Activated naive CD8-positive, alpha-beta T cell treated with anti-CD3 and anti-CD28 coated beads, Interleukin-2, amount 50 U/mL, for 24 hours (primary cell): ENCODE results near the gene MOB2.

Source experiments
- ATAC-seq: fragments of 150-1000 bp; cut with Tn5 transposase; one replicate; pipeline ENCODE4 v1.10.0; 2021
- DNase-seq: peaks from one replicate; pipeline ENCODE4 v3.0.0; 2021
- H3K27ac Mint-ChIP-seq: one replicate; pipeline ENCODE4 v1.8.0; 2021; ENCODE audit warnings: mild to moderate bottlenecking, mixed read lengths
- H3K27me3 Mint-ChIP-seq: one replicate; pipeline ENCODE4 v1.8.0; 2021; ENCODE audit warnings: mixed read lengths
- H3K36me3 Mint-ChIP-seq: one replicate; pipeline ENCODE4 v1.8.0; 2021; ENCODE audit warnings: low read depth, mixed read lengths
- H3K4me1 Mint-ChIP-seq: one replicate; pipeline ENCODE4 v1.8.0; 2021; ENCODE audit warnings: mixed read lengths
- H3K4me3 Mint-ChIP-seq: one replicate; pipeline ENCODE4 v1.8.0; 2021; ENCODE audit warnings: mild to moderate bottlenecking, moderate library complexity, mixed read lengths
- H3K9me3 Mint-ChIP-seq: one replicate; pipeline ENCODE4 v1.8.0; 2021; ENCODE audit warnings: mixed read lengths

Gene MOB2, protein sequence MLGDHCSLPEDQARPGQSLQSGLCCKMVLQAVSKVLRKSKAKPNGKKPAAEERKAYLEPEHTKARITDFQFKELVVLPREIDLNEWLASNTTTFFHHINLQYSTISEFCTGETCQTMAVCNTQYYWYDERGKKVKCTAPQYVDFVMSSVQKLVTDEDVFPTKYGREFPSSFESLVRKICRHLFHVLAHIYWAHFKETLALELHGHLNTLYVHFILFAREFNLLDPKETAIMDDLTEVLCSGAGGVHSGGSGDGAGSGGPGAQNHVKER

DNA sequence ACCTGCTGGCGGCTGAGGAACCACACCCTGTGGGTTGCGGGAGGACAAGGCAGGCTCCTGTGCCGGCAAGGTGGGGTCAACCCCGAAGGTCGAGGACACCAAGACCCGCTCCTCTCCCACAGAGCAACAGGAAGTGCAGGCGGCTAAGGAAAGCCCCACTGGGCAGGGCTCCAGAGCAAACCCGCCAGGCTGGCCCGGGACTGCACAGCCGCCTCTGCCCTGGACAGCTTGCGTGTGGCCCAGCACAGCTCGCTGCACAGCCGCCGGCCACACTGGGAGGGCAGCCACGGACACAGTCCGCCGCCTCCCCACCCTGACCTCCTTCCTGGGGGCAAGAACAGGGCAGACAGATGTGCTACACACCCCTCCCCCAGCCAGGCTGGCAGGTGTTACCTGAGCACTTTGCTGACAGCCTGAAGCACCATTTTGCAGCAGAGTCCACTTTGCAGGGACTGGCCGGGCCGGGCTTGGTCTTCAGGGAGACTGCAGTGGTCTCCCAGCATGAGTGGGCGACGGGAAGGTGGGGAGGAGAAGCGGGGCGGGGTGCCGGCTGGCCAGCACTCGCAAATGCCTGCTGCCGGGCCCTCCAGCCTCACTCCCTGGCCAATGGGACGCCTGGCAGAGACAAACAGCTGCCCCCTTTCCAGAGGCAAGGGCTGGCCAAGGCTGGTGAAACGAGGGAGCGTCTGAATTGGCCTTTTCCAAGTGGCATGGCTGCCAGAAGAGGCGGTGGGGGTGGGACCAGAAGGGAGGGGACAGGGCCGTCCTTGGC lies at the start of gene MOB2:
MOB2 (minus strand) TSS at position 726 of the 772 bp plus-strand sequence; CDS start at position 503, 223 bp downstream.
- Mint-ChIP-seq H3K9me3 (no peaks in the 10 kb centered on the region), H3K4me3 (no peak within 1 kb of the TSS), H3K27ac (no peak within 1 kb of the TSS), H3K27me3 (no peaks in the 10 kb centered on the region), H3K36me3 (no peaks in the 10 kb centered on the region), H3K4me1 (peaks cover 19% of the 10 kb centered on the region)
- DNase-seq (no peak), ATAC-seq (no peak)

DNA sequence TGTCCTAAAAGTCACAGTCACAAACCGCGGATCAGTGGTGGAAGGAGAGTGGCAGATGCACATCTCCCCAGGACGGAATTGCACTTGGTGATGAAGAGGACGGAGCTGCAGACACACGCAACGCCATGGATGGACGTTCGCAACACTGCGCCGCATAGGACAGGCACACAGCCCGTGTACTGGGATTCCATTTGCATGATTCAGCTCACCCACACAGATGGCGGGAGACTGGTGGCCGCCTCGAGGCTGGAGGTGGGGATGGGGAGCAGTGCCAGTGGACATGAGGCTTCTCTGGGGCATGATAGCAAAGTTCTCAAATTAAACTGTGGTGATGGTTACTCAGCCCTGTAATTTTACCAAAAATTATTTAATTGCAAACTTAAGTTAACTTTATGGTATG lies 48.1 kb upstream of the MOB2 start:
- Mint-ChIP-seq H3K27me3 (no peaks in the 10 kb centered on the region), H3K36me3 (no peaks in the 10 kb centered on the region)
- no peak for ATAC-seq

DNA sequence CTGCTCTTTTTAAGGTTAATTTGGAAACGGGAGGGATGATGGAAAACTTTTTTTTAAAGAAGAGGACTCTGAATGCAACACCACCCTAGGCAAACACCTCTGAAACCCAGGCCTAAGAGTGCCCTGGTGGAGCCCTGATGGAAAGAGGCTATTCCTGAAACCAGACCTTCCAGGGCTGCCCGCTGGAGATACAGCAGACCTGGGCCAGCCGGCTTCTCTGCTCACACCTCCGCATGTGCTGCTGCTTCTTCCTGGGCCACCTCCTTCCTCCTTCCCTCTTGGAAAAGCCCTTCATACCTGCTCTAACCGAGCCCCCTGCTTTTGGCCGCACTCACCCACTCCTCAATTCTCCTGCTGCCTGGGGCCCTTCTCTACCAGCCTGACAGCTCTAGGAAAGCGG lies 47.6 kb upstream of the MOB2 start:
- Mint-ChIP-seq H3K4me3 (no peak overlapping the region), H3K27me3 (no peaks in the 10 kb centered on the region), H3K27ac (no peak overlapping the region), H3K9me3 (no peaks in the 10 kb centered on the region), H3K36me3 (no peaks in the 10 kb centered on the region), H3K4me1 (peaks cover 16% of the 10 kb centered on the region)
- ATAC-seq (no peak), DNase-seq (no peak)

More for the DNA sequence above, 48.1 kb upstream of the MOB2 start:
- no peak for DNase-seq
- peaks cover 16% of the 10 kb centered on the region for H3K4me1 Mint-ChIP-seq
- no peak overlapping the region for H3K4me3 Mint-ChIP-seq
- H3K27ac Mint-ChIP-seq = no peak overlapping the region
- H3K9me3 Mint-ChIP-seq = no peaks in the 10 kb centered on the region

DNA sequence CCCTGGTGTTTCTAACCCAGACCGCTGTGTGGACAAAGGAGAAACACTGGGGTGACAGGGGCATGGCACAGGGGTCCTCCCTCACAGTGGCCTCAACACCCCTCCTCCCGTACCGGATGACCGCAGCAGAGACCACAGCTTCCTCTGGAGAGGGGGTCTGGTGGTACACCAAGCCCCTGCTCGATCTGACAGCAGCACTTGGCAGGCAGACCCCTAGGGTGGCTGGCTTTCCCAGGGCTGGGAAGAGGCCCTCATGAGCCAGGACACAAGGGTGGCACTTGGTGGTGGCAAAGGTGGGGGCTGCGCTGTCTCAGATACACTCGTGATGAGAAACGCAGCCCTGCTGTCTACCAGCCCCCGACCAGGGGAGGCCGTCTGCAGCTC lies 46.8 kb upstream of the MOB2 start:
- Mint-ChIP-seq H3K27me3 (no peaks in the 10 kb centered on the region), H3K9me3 (no peaks in the 10 kb centered on the region), H3K4me3 (no peak overlapping the region), H3K4me1 (peaks cover 16% of the 10 kb centered on the region), H3K36me3 (no peaks in the 10 kb centered on the region), H3K27ac (no peak overlapping the region)
- DNase-seq (no peak), ATAC-seq (no peak)

DNA sequence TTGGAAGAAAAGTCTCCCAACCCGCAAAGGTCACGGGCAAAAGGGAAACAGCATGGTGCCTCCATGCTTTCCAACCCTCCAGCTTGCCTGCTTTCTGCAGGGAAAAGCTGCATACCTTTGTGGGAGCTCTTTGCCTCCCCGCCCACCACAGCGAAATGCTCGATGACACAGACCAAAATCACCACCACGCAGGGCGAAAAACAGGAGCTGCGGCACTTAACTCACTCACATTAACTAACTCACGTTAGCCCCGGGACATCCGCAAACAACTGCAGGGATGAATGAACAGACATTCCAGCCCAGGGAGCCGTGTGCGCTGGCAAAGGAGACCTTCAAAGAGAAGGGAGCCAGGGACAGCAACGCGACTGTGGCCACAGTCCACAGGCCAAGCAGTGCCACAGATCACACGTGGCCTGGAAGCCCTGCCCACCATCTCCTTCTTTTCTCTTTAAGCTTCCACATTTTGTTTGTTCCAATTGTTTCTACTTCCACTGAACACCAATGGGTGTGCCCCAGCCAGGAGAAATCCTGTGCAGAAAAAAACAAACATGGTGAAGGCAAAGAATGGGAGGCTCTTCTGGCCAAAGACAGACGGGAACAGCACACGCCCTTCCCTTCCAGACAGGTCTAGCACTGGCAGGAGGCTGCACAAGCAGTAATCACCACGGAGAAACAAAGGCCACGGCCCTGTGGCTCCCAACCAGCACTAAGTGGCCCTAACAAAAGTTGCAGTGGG lies 46.2 kb upstream of the MOB2 start:
- peaks cover 16% of the 10 kb centered on the region for H3K4me1 Mint-ChIP-seq
- ATAC-seq = no peak

DNA sequence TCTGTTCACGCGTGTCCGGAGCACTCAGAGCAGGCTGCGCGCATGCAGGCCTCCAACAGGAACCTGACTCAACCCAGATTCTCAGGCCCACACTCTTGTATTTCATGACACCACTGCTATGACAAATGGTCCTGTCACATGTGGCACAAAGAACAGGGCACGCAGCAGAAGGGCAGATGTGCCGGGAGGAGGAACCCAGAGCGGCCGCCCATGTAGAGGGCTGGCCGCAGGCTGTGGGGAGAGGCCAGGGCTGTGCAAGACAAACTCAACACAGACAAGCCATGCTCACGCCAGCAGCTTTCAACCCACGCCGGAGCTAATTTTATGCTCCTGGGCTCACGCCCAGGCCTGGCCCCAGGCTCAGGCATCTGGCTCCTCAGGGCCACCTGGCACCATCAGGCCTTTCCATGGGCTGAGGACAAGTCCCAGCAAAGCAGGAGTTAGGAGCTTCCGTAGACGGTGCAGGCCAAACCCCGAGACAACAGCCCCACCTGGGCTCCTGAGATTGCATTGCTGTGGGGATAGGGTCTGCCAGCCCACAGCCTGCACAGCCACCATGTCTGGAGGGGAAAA lies 45.5 kb upstream of the MOB2 start:
- H3K27ac Mint-ChIP-seq = no peak overlapping the region
- H3K9me3 Mint-ChIP-seq = no peaks in the 10 kb centered on the region
- H3K4me1 Mint-ChIP-seq = peaks cover 14% of the 10 kb centered on the region
- H3K27me3 Mint-ChIP-seq = no peaks in the 10 kb centered on the region
- no peaks in the 10 kb centered on the region for H3K36me3 Mint-ChIP-seq
- H3K4me3 Mint-ChIP-seq = no peak overlapping the region
- DNase-seq (no peak), ATAC-seq (no peak)

More for the DNA sequence above, 46.2 kb upstream of the MOB2 start:
- DNase-seq = no peak
- Mint-ChIP-seq H3K36me3 (no peaks in the 10 kb centered on the region), H3K27me3 (no peaks in the 10 kb centered on the region), H3K4me3 (no peak overlapping the region), H3K9me3 (no peaks in the 10 kb centered on the region), H3K27ac (no peak overlapping the region)

DNA sequence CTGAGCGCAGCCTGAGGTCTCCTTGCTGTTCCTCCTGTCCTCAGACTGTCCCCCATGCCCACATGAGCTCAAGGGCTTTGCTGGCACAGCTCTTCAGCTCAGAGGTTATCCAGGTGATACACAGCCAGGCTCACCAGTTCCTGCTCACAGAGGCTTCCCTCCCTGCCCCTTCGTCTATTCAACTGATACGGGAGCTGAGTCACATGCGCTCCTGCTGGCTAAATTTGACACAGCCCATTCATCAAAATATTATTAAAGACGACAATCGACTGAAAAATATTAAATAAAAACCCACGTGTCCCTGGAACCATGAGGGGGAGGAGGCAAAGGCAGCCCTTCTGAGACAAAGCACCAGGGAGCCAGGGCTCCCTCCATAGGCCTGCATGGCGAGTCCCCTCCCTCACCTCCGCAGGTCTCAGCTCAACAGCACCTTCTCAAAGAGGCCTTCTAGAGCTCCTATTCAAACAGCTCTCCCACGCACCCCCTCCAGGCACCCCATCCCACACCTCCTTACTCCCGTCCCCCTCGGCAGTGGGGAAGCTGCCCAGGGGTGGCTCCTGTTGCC lies 45.0 kb upstream of the MOB2 start:
- no peak overlapping the region for H3K4me3 Mint-ChIP-seq
- H3K36me3 Mint-ChIP-seq = no peaks in the 10 kb centered on the region
- no peak for ATAC-seq
- no peak overlapping the region for H3K27ac Mint-ChIP-seq
- no peak for DNase-seq
- peaks cover 11% of the 10 kb centered on the region for H3K4me1 Mint-ChIP-seq
- H3K27me3 Mint-ChIP-seq = no peaks in the 10 kb centered on the region
- H3K9me3 Mint-ChIP-seq = no peaks in the 10 kb centered on the region

DNA sequence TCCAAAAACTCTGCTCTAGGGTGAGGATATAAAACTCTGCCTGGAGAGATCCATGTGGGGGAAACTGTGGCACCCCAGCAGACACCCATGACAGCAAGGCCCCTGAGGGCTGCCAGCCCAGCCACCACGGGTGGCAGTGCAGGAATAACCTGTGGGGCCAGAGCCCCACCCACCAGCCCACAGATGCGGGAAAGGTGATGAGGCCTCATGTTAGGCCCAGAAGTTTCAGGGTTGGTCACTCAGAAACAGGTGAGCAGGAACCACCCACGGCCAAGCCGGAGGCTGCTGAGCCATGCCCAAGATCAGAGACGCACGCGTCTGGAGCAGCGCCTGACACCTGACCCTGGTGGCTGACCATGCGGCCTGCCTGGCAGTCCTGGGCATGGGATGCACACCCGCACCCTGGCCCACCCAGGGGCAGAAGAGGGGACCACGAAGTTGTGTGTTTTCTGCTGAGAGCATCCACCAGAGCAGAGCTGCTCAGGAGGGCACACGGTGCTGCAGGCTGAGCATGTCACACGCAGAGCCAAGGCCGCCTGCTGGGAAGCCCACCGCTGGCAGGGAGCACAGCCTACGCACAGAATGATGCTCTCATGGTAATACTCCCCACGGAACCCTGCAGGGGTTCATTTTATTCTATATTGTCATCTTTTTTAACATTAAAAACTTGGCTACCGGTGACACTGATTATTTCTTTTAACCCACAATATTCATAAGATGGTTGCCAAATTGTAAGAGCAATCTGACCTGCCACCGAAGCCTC lies 44.3 kb upstream of the MOB2 start:
- Mint-ChIP-seq H3K4me3 (no peak overlapping the region), H3K9me3 (no peaks in the 10 kb centered on the region), H3K27me3 (no peaks in the 10 kb centered on the region), H3K36me3 (no peaks in the 10 kb centered on the region), H3K27ac (no peak overlapping the region), H3K4me1 (peaks cover 11% of the 10 kb centered on the region)
- peak; percentile 16 for ATAC-seq
- DNase-seq = no peak

DNA sequence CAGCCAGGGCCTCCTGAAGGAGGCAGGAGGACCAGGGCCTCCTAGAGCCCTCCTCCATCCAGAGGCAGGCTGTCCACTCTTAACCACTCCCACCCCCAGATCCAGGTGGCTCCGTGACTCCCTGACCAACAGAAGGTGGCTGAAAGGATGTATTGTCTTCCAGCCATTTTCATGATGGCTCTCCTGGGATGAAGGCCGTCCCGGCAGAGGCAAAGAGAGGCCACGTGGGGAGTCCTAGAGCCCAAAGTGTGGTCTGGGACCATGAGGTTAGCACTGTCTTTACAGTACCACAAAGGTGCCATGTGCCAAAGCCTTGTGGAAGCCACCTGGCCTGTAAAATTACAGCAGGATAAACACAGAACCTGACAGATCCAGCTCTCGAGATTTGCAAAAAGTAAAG lies 43.2 kb upstream of the MOB2 start:
- Mint-ChIP-seq H3K9me3 (no peaks in the 10 kb centered on the region), H3K4me3 (no peak overlapping the region), H3K27ac (no peak overlapping the region), H3K4me1 (peaks cover 11% of the 10 kb centered on the region), H3K27me3 (no peaks in the 10 kb centered on the region), H3K36me3 (no peaks in the 10 kb centered on the region)
- DNase-seq = no peak
- ATAC-seq = no peak

DNA sequence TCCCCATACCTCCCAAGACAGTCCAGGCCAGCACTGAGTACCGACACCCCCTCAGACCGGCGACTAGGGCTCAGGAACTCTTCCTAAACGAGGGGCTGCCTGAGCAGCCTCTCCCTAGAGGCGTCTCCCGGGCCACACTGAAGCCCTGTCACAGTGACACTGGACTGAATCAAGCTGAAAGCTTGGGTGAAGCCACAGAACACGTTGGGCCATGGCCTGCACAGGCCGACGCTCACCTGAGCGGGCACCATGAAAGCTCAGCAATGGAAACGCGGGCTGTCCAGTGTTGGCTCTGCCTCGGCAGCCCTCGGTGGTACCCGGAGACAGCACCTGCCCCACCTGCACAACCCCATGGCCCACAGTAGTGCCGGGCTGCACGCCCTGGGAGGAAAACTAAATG lies 42.7 kb upstream of the MOB2 start:
- H3K36me3 Mint-ChIP-seq = no peaks in the 10 kb centered on the region
- H3K9me3 Mint-ChIP-seq = no peaks in the 10 kb centered on the region
- no peak overlapping the region for H3K4me3 Mint-ChIP-seq
- H3K27ac Mint-ChIP-seq = peak overlapping the region; percentile 8
- H3K4me1 Mint-ChIP-seq = peaks cover 11% of the 10 kb centered on the region
- ATAC-seq = no peak
- H3K27me3 Mint-ChIP-seq = no peaks in the 10 kb centered on the region
- no peak for DNase-seq

DNA sequence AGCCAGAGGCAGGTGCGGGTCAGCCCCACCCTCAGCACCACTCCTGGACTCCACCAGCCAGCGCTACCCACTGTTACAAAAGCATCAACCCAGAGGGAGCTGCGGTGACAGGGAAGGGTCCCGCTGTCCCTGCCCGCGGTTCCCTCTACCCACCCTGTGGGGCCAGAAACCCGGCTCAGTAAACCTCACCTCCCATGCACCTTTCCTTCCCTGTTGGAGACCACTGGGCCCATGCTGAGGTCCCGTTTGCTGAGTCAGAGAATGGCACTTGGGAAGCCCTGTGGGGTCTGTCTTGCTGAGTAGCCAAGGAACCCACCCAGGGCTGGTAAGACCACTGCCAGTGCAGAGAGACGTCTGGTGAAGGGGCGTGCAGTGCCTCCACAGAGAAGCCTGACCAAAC lies 42.1 kb upstream of the MOB2 start:
- no peaks in the 10 kb centered on the region for H3K36me3 Mint-ChIP-seq
- no peak for DNase-seq
- peaks cover 15% of the 10 kb centered on the region for H3K4me1 Mint-ChIP-seq
- H3K9me3 Mint-ChIP-seq = no peaks in the 10 kb centered on the region
- no peak overlapping the region for H3K4me3 Mint-ChIP-seq
- no peaks in the 10 kb centered on the region for H3K27me3 Mint-ChIP-seq
- H3K27ac Mint-ChIP-seq = peak overlapping the region; percentile 8
- ATAC-seq = no peak

DNA sequence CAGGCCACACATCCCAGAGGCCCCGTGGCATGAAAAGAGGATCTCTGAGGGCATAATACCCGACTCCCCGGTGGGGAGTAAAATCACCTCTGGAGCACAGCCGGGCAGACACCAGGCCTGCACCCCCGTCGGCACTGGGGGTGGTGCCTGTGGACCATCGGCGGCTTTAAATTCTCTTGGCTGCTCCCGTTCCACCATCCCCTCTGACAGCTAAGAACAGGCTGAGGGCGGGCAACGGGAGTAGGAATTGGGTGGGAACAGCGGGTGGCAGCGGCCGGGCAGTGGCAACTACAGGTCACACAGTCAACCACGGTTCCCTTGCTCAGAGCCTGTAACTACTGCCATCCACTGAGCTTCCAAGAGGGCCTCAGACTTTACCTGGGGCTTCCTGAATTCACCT lies 40.2 kb upstream of the MOB2 start:
- Mint-ChIP-seq H3K4me1 (peaks cover 22% of the 10 kb centered on the region), H3K9me3 (no peaks in the 10 kb centered on the region), H3K27ac (no peak overlapping the region), H3K36me3 (no peaks in the 10 kb centered on the region), H3K4me3 (no peak overlapping the region), H3K27me3 (no peaks in the 10 kb centered on the region)
- no peak for DNase-seq
- no peak for ATAC-seq

DNA sequence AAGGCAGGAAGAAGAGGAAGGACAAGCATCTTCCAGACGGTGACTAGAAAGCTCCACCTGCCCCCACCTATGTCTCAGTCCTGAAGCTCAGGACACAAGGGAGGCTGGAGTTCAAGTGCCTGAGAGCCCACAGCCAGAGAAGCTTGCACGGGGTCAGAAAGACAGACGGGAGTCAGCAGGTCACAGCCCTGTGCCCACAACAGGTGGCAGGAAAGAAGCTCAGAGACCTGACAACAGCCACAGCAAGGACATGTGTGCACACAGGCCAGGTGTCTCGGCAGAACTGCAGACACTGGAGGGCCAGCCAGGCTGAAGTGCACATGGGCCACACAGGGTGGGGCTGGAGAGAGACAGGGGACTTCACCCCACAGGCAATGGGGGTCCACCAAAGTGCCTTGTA lies 37.2 kb upstream of the MOB2 start:
- H3K27ac Mint-ChIP-seq = no peak overlapping the region
- peaks cover 20% of the 10 kb centered on the region for H3K4me1 Mint-ChIP-seq
- no peaks in the 10 kb centered on the region for H3K27me3 Mint-ChIP-seq
- ATAC-seq (no peak), DNase-seq (no peak)
- no peak overlapping the region for H3K4me3 Mint-ChIP-seq
- no peaks in the 10 kb centered on the region for H3K36me3 Mint-ChIP-seq
- no peaks in the 10 kb centered on the region for H3K9me3 Mint-ChIP-seq

DNA sequence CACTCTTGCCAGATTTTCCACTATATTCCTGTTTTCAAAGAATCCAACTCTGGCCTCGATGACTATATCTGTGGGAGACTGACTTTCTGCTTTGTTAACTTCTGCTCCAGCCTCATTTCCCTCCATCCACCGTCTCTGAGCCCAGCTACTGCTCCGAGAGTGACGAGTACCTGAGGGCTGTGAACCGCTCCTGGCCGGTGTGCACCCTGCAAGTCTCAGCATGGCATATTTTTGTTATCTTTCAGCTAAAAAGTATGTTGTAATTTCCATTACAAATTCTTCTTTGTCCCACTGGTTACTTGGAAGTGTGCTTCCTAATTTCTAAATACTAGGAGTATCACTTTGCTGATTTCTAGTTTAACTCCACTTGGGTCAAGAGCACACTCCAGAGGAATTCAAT lies 36.5 kb upstream of the MOB2 start:
- H3K4me3 Mint-ChIP-seq = no peak overlapping the region
- no peaks in the 10 kb centered on the region for H3K9me3 Mint-ChIP-seq
- no peaks in the 10 kb centered on the region for H3K36me3 Mint-ChIP-seq
- DNase-seq = no peak
- H3K27me3 Mint-ChIP-seq = no peaks in the 10 kb centered on the region
- H3K4me1 Mint-ChIP-seq = peaks cover 20% of the 10 kb centered on the region
- H3K27ac Mint-ChIP-seq = no peak overlapping the region
- ATAC-seq = no peak
